ENCODE results near the gene SMIM10L1.

DNA sequence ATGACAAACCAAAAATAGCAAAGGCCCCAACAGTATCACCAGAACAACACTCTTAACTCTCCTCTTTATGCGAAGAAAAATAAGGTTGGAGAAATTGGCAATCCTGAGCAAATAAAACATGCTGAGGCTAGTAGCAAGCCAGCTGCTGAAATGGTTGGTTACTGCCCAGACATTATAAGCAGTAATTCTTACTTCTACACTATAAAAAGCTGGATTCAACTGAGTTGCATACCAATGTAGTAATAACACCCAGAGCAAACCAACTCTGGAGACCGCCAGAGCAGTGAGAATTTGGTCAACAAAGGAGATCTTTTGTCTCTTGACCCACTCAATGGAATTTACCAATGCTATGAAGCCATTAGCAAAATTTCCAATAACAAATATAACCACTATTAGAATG lies 37.2 kb upstream of the SMIM10L1 start:
- TF ChIP-seq POLR2A (IDR thresholded peaks at IDR 0.05), result no peak
- TF ChIP-seq, protein P1, sequence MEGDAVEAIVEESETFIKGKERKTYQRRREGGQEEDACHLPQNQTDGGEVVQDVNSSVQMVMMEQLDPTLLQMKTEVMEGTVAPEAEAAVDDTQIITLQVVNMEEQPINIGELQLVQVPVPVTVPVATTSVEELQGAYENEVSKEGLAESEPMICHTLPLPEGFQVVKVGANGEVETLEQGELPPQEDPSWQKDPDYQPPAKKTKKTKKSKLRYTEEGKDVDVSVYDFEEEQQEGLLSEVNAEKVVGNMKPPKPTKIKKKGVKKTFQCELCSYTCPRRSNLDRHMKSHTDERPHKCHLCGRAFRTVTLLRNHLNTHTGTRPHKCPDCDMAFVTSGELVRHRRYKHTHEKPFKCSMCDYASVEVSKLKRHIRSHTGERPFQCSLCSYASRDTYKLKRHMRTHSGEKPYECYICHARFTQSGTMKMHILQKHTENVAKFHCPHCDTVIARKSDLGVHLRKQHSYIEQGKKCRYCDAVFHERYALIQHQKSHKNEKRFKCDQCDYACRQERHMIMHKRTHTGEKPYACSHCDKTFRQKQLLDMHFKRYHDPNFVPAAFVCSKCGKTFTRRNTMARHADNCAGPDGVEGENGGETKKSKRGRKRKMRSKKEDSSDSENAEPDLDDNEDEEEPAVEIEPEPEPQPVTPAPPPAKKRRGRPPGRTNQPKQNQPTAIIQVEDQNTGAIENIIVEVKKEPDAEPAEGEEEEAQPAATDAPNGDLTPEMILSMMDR (IDR thresholded peaks at IDR 0.05), result no peak

All from esophagus squamous epithelium (tissue), 4 donors.